Measurements from ENCODE around the gene CCDC127. TPM values are rescaled to one million over a fixed set of nuclear protein-coding genes. Genes with fewer than 3 reads are reported as not detected.

The CCDC127 gene
- total and polyA plus RNA-seq, 10 donors, result 1.2 to 8.9 (median 3.6) TPM

DNA sequence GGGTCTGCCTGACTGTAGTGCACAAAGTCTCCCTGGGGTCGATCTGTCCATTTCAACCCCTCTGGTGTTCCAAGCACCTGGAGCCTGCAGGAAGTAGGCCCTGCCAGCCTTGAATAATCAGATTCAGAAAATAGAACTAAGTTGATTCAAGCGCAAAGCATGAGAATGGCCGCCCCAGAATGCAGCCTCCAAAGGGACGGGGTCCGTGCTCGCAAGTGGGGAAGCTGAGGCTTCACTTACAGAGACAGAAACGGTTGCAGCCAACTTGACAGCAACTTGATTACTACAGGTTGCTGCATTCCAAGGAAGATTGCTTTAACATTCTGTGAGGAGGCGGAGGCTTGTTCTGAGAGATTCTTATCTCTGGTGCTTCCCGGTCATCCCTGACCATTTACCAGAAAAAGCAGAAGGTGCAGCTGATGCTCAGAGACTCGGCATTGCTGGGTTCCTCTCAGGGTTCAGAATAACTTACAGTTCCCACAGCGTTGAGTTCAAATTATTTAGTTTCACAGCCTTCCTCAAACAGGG lies 41.6 kb downstream of the CCDC127 start:
- TF ChIP-seq POLR2A (IDR thresholded peaks at IDR 0.05) (no peak), POLR2AphosphoS5 (IDR thresholded peaks at IDR 0.05) (no peak)
- TF ChIP-seq, protein P1, sequence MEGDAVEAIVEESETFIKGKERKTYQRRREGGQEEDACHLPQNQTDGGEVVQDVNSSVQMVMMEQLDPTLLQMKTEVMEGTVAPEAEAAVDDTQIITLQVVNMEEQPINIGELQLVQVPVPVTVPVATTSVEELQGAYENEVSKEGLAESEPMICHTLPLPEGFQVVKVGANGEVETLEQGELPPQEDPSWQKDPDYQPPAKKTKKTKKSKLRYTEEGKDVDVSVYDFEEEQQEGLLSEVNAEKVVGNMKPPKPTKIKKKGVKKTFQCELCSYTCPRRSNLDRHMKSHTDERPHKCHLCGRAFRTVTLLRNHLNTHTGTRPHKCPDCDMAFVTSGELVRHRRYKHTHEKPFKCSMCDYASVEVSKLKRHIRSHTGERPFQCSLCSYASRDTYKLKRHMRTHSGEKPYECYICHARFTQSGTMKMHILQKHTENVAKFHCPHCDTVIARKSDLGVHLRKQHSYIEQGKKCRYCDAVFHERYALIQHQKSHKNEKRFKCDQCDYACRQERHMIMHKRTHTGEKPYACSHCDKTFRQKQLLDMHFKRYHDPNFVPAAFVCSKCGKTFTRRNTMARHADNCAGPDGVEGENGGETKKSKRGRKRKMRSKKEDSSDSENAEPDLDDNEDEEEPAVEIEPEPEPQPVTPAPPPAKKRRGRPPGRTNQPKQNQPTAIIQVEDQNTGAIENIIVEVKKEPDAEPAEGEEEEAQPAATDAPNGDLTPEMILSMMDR (IDR thresholded peaks at IDR 0.05 in 8 of 11, conservative IDR thresholded peaks at IDR 0.05 in 3 of 11), result no peak
- H3K4me3 ChIP-seq, result no peak overlapping the region
- H3K27me3 ChIP-seq (replicated peaks in 1 of 7), result peaks cover 0 to 5% (median 0%) of the 10 kb centered on the region in 7 donors
- no peaks in the 10 kb centered on the region for H3K36me3 ChIP-seq
- no peaks in the 10 kb centered on the region for H3K9me3 ChIP-seq
- WGBS, 5 donors, result 79 to 83% (median 81%) methylated on average over 11 of the region's 11 CpGs
- peak; percentile 49 for DNase-seq
- H3K4me1 ChIP-seq, result peaks cover 0 to 3% (median under 1%) of the 10 kb centered on the region in 6 donors
- no peak overlapping the region for H3K27ac ChIP-seq
- intact Hi-C loops (cut with DNase I; ENCODE audit: low total_unique reads), result no loop called here

DNA sequence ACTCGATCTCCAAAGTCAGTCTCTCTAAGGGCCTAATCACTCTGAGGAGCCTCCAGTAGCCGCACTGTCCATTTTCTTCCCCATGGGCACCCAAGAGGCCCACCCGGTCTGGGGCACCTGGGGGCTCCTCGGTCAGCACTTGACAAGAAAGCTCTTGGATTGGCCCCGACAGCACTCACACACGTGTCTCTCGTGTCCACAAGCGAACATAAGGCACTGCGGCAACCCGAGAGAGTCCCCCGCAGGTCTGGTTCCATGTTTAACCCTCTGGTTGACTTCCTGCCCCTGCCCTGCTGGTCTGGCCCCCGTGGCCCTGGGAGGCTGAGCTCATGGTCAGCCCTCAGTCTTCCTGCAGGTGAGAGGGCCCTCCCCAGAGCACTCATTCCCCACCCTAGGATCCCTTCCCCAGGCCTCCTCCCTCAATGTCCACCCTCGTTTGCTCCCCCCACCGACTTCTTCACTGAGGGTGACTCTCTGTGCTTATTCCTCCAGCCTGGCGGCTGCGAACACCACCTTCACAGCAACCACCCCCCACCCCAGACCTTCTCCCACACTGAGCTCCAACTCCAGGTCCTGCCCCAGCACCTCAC lies 43.0 kb downstream of the CCDC127 start:
- intact Hi-C loops (cut with DNase I; ENCODE audit: low total_unique reads), result no loop called here
- Histone ChIP-seq H3K36me3 (no peaks in the 10 kb centered on the region), H3K27me3 (replicated peaks in 1 of 7) (no peaks in the 10 kb centered on the region), H3K9me3 (no peaks in the 10 kb centered on the region), H3K4me3 (no peak overlapping the region), H3K4me1 (peaks cover 0 to 15% (median 2%) of the 10 kb centered on the region in 6 donors), H3K27ac (no peak overlapping the region)
- no peak for TF ChIP-seq POLR2AphosphoS5 (IDR thresholded peaks at IDR 0.05)
- no peak for TF ChIP-seq POLR2A (IDR thresholded peaks at IDR 0.05)
- TF ChIP-seq, protein P1 (IDR thresholded peaks at IDR 0.05 in 8 of 11, conservative IDR thresholded peaks at IDR 0.05 in 3 of 11), result no peak
- WGBS, 5 donors, result 86 to 92% (median 91%) methylated on average over 16 of the region's 16 CpGs
- peak; percentile 58 for DNase-seq

DNA sequence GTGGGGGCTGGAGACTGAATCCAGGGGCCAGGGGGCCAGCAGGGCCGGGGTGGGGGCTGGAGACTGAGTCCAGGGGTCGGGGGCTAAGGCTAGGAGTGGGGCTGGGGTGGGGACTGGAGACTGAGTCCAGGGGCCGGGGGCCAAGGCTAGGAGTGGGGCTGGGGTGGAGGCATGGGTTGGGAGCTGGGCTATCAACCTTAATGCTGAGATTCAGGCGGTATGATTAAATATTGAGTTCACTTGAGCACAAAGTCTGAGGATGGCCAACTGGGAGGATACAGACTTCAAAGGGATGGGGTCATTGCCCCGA lies 43.7 kb downstream of the CCDC127 start:
- H3K36me3 ChIP-seq, result no peaks in the 10 kb centered on the region
- WGBS, 5 donors, result 73 to 87% (median 86%) methylated on average over 5 of the region's 5 CpGs
- intact Hi-C loops (cut with DNase I; ENCODE audit: low total_unique reads), result no loop called here

More for the DNA sequence above, 43.7 kb downstream of the CCDC127 start:
- Histone ChIP-seq H3K9me3 (no peaks in the 10 kb centered on the region), H3K4me1 (peaks cover 0 to 22% (median 8%) of the 10 kb centered on the region in 6 donors), H3K27ac (no peak overlapping the region), H3K4me3 (no peak overlapping the region), H3K27me3 (replicated peaks in 1 of 7) (no peaks in the 10 kb centered on the region)
- DNase-seq, result no peak
- no peak for TF ChIP-seq POLR2AphosphoS5 (IDR thresholded peaks at IDR 0.05)
- TF ChIP-seq, protein P1 (IDR thresholded peaks at IDR 0.05 in 8 of 11, conservative IDR thresholded peaks at IDR 0.05 in 3 of 11), result no peak
- TF ChIP-seq POLR2A (IDR thresholded peaks at IDR 0.05), result no peak

Data from spleen (tissue), 11 donors.